ENCODE data around the gene MYOM1.
A peak's percentile ranks its signal among the peaks of the same experiment; 100 is the strongest.
"Not testable (repeated sequence)": the region's sequence is repeated elsewhere in the genome, so short reads cannot be mapped to it uniquely, and the experiment has no call there.

Gene MYOM1

GRCh38 chr18:3055816-3056215, 164.0 kb downstream of the MYOM1 start:
- DNase-seq: no peak
- ATAC-seq: no peak

- DNase-seq (no peak), ATAC-seq (no peak)
Observed at GRCh38 chr18:3055186-3055728, 164.5 kb downstream of the MYOM1 start.

DNA sequence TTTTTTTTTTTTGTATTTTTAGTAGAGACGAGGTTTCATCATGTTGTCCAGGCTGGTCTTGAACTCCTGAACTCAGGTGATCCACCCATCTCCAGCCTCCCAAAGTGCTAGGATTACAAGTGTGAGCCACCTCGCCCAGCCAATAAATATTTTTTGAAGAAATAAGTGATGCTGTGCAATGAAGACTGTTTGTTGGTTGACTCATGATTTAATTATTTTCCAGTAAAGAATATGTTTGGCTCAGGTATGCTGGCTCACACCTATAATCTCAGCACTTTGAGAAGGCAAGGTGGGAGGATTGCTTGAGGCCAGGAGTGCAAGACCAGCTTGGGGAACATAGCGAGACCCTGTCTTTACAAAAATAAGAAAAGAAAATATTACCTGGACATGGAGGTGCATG, 165.0 kb downstream of the MYOM1 start:
- DNase-seq: no peak
- no peak for ATAC-seq

- no peak for ATAC-seq
- no peak for DNase-seq
Observed at GRCh38 chr18:3054214-3054613, 165.6 kb downstream of the MYOM1 start.

GRCh38 chr18:3053081-3053480, 166.7 kb downstream of the MYOM1 start:
- DNase-seq (no peak), ATAC-seq (no peak)

DNA sequence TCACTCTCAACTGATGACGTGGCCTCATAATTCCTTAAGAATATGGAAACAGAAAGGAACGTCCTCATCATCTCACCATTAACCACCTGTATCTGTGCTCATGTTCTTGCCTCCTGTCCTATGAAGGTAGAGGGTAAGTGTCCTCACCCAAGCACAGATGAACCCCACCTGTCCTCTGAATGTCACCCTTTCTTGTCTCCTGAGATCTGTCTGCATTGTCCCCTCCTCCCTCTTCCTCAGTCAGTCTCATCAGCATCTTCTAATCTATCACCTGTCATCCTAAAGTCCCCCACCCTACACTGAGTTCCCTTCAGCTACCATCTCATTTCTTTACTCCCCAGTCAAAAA, 167.4 kb downstream of the MYOM1 start:
- no peak for DNase-seq
- peak; percentile 36 for ATAC-seq

DNA sequence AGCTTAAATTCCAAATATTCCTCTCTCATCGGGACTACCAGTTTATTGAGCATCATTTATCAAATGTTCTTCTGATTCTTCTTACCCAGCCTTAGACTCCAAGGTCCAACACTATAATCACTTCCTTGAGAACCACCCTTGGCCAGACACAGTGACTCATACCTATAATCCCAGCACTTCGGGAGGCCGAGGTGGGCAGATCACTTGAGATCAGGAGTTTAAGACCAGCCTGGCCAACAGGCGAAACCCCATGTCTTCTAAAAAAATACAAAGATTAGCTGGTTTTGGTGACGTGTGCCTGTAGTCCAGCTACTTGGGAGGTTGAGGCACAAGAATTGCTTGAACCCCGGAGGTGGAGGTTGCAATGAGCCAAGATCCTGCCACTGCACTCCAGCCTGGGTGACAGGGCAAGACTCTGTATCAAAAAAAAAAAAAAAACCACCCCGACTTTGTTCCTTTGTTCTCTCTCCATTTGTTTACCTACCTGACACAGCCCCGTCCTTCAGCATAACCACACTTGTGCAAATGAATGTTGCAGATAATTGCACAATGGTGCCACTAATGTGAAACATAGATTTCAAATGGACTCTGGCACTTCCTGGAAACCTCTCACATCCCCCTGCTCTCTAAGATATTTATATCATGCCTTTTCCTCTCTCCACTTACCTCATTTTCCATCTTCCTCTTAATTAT, 167.9 kb downstream of the MYOM1 start:
- DNase-seq (no peak), ATAC-seq (no peak)

GRCh38 chr18:3049897-3050454, 169.8 kb downstream of the MYOM1 start:
- ATAC-seq, DNase-seq: not testable (repeated sequence)

GRCh38 chr18:3048820-3049349, 170.9 kb downstream of the MYOM1 start:
- ATAC-seq: no peak
- no peak for DNase-seq

DNA sequence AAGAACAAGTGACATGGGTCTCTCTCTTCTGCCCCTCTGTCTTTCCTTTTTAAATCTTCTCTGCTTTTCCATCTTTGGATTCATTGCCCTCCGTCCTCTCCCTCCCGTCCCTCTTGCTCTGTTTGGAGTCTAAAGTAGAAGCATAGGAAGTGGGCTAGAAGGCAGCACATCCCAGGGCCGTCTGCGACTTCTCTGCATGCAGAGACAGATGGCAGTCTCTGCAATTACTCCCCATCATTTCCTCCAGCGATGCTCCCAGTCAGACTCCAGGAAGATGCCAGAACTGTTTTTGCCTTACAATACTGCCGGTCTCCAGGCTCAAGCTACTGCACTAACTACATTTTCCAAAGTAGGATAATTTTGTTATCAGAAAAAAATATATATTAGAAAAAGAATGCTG, 171.6 kb downstream of the MYOM1 start:
- ATAC-seq (no peak), DNase-seq (no peak)

DNA sequence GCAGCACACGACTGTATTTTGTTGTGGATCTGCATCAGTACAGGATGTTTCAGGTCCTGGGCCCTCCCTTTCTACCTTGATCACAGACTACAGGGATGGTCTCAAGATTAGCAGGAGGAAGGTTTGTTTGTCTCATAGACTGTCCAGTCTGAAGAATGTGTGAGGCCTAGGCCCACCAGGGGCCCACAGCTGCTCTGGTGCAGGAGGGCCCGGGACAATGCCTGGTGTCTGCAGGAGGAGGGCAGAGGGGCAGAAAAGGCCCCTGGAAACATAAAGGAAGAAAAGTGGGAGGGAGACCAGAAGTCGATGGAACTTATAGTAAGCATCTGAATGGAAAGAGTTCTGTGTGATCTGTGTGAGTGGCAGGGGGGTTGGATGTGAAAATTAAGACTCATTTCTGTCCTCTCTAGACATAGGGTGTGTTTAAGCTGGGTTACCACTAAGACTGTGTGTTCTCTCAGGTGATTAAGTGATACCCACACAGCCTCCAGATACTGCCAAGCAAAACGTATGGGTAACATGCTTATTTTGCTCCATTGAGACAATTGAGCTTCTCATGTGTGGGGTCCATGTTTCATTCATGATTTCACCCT, 173.5 kb downstream of the MYOM1 start:
- peak; percentile 97 for ATAC-seq
- no peak for DNase-seq

GRCh38 chr18:3044931-3045698, 174.7 kb downstream of the MYOM1 start:
- no peak for DNase-seq
- no peak for ATAC-seq

DNA sequence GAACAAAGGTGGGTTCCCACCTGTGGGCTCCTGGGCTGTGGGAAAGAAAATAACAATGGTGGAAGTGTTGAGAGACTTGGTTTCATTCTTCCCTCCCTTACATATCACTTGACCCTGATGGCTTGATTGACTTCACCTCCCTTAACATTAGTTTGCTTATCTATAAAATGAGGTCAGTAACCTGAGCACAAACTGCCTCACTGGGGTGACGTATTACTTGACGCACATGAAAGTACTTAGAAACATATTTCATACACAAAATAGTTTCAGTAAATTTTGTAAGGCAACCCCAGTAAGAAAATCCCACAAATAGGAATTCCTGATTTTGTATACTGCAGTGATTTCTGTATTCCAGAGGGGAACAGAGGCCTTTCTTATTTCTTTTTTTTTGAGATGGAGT, 177.4 kb downstream of the MYOM1 start:
- DNase-seq (no peak), ATAC-seq (no peak)

DNA sequence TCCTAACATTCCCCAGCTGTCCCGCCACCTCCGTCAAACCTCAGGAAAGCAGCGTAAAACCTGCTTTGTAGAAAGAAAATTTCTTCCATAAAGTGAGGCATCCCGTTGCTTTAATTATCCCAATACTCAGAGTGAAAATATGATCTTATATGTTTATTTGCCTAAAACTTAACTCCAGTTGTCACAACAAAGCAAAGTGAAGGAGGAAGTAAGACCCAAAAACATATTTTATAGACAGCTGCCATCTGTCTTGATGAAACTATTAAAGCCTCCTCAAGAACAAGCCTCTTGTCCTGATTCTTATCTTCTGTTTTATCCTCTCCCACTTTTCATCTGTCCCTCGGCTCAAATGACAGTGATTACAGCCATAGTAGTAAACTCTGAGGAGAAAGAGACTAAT, 177.9 kb downstream of the MYOM1 start:
- no peak for DNase-seq
- no peak for ATAC-seq

DNA sequence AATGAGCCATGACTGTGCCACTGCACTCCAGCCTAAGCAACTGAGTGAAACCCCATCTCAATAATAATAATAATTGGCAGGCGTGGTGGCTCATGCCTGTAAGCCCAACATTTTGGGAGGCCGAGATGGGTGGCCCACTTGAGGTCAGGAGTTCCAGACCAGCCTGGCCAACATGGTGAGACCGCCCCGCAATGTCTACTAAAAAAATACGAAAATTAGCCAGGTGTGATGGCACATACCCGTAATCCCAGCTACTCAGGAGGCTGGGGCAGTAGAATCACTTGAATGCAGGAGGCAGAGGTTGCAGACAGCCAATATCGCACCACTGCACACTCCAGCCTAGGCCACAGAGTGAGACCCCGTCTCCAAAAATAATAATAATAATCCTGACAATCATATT, 178.9 kb downstream of the MYOM1 start:
- ATAC-seq (no peak), DNase-seq (no peak)

DNA sequence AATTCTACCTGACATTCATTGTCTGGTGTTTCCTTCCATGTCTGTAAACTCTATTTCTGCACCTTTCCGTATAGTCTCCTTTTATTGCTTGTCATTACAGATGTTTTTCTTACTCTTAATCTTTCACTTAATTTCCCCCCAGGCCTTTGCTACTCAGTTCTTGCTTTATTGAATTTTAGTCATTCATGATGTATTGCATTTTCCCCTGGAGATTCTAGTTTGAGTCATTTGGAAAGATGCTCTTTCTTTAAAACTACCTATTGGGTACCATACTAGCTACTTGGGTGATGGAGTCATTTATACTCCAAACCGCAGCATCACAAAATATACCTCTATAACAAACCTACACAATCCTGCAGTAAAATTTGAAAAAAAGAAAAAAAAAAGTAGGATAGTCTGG, 179.6 kb downstream of the MYOM1 start:
- peak; percentile 32 for ATAC-seq
- no peak for DNase-seq

- ATAC-seq (peak; percentile 63), DNase-seq (no peak)
Observed at GRCh38 chr18:3037423-3037915, 182.3 kb downstream of the MYOM1 start.

GRCh38 chr18:3036108-3036507, 183.7 kb downstream of the MYOM1 start:
- DNase-seq: no peak
- no peak for ATAC-seq

- no peak for ATAC-seq
- no peak for DNase-seq
Observed at GRCh38 chr18:3035635-3036034, 184.1 kb downstream of the MYOM1 start.

DNA sequence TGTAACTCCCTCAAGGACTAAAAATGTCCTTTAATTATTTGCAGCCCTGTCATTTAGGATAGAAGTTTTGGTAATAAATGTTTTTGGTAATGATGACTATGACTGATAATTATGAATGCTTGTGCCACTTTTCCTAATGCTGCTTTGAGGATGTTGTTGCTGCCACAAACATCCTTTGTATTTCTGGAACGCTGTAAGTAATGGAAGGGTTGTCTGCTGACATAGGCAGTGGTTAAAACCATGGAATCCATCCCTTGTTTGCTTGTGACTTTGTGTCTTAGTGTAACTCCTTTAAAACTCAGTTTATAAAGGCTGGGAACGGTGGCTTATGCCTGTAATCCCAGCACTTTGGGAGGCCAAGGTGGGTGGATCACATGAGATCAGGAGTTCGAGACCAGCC, 187.0 kb downstream of the MYOM1 start:
- DNase-seq (no peak), ATAC-seq (no peak)

- DNase-seq (no peak), ATAC-seq (no peak)
Observed at GRCh38 chr18:3029215-3029952, 190.4 kb downstream of the MYOM1 start.

DNA sequence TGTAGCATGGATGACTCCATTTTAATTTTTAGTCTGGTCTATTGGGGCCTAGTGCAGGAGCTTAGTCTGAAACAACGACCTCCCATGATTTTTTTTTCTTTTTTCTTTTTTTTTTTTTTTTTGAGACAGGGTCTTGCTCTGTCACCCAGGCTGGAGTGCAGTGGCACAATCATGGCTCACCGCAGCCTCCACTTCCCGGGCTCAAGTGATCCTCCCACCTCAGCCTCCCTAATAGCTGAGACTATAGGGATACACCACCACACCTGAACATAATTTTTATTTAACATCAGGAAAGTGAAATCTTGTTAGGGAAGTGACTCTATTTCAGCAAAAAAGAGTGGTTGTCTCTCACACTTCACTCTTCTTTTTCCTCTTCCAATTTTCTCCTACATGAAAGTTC, 191.7 kb downstream of the MYOM1 start:
- not testable (repeated sequence) for DNase-seq, ATAC-seq
